Loucy (cell line): ENCODE data around the gene MTMR10.

Experiments used
- H2AFZ ChIP-seq: fragments of 200-600 bp; sonication (generic); 2 replicates; pipeline ENCODE4 v1.6.0; 2016; ENCODE audit warnings: antibody characterized with exemption, mild to moderate bottlenecking, low read length, moderate library complexity
- H3F3A ChIP-seq: fragments of 200-600 bp; 2 replicates; pipeline ENCODE4 v1.6.0; 2016; ENCODE audit warnings: antibody characterized with exemption, low read depth, mild to moderate bottlenecking
- H3K27me3 ChIP-seq: fragments of 200-600 bp; sonication (generic); 2 replicates; pipeline ENCODE4 v1.6.1; 2014; ENCODE audit warnings: low read length, mild to moderate bottlenecking; ENCODE audit not compliant: insufficient read depth, poor library complexity, severe bottlenecking
- H3K36me3 ChIP-seq: fragments of 200-600 bp; sonication (generic); 2 replicates; pipeline ENCODE4 v1.6.1; 2016; ENCODE audit warnings: low read length; ENCODE audit not compliant: insufficient read depth
- H3K4me1 ChIP-seq: fragments of 200-600 bp; sonication (generic); 2 replicates; pipeline ENCODE4 v1.5.1; 2014; ENCODE audit warnings: low read length, mild to moderate bottlenecking; ENCODE audit not compliant: insufficient read depth, poor library complexity, severe bottlenecking
- H3K4me2 ChIP-seq: fragments of 200-600 bp; sonication (generic); 2 replicates; pipeline ENCODE4 v1.6.0; 2014; ENCODE audit warnings: antibody characterized with exemption, low read length, low read depth, mild to moderate bottlenecking; ENCODE audit not compliant: poor library complexity, severe bottlenecking
- H3K4me3 ChIP-seq: fragments of 200-600 bp; sonication (generic); 2 replicates; pipeline ENCODE4 v1.5.1; 2014; ENCODE audit warnings: low read length, mild to moderate bottlenecking, mixed read lengths; ENCODE audit not compliant: poor library complexity, severe bottlenecking
- H3K79me2 ChIP-seq: fragments of 200-600 bp; sonication (generic); 2 replicates; pipeline ENCODE4 v1.6.1; 2014; ENCODE audit warnings: low read length; ENCODE audit not compliant: insufficient read depth
- H3K9ac ChIP-seq: fragments of 200-600 bp; sonication (generic); 2 replicates; pipeline ENCODE4 v1.6.0; 2014; ENCODE audit warnings: mild to moderate bottlenecking, low read depth, low read length, moderate library complexity; ENCODE audit not compliant: poor library complexity, severe bottlenecking
- H3K9me2 ChIP-seq: fragments of 200-600 bp; sonication (generic); replicated peaks from 2 replicates; pipeline ENCODE4 v1.6.1; 2016; ENCODE audit warnings: low read depth, low read length, mixed read lengths
- H3K9me3 ChIP-seq: fragments of 200-600 bp; sonication (generic); 2 replicates; pipeline ENCODE4 v1.6.1; 2014; ENCODE audit warnings: mild to moderate bottlenecking, antibody characterized with exemption, low read length, low read depth; ENCODE audit not compliant: insufficient read depth
- H4K20me1 ChIP-seq: fragments of 200-600 bp; sonication (generic); 2 replicates; pipeline ENCODE4 v1.6.0; 2014; ENCODE audit warnings: antibody characterized with exemption, low read length, mild to moderate bottlenecking; ENCODE audit not compliant: insufficient read depth, poor library complexity, severe bottlenecking
- EZH2phosphoT487 ChIP-seq: fragments of 200-600 bp; IDR thresholded peaks from 2 replicates; pipeline ENCODE4 v1.6.1; 2018; ENCODE audit warnings: antibody characterized with exemption, mild to moderate bottlenecking, moderate library complexity, borderline replicate concordance
- TF ChIP-seq, protein P1 (sequence below): fragments of 200-600 bp; sonication (generic); conservative IDR thresholded peaks from 2 replicates; pipeline ENCODE4 v1.5.1; 2014; ENCODE audit warnings: mild to moderate bottlenecking, antibody characterized with exemption, low read length

Gene MTMR10, protein sequence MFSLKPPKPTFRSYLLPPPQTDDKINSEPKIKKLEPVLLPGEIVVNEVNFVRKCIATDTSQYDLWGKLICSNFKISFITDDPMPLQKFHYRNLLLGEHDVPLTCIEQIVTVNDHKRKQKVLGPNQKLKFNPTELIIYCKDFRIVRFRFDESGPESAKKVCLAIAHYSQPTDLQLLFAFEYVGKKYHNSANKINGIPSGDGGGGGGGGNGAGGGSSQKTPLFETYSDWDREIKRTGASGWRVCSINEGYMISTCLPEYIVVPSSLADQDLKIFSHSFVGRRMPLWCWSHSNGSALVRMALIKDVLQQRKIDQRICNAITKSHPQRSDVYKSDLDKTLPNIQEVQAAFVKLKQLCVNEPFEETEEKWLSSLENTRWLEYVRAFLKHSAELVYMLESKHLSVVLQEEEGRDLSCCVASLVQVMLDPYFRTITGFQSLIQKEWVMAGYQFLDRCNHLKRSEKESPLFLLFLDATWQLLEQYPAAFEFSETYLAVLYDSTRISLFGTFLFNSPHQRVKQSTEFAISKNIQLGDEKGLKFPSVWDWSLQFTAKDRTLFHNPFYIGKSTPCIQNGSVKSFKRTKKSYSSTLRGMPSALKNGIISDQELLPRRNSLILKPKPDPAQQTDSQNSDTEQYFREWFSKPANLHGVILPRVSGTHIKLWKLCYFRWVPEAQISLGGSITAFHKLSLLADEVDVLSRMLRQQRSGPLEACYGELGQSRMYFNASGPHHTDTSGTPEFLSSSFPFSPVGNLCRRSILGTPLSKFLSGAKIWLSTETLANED

DNA sequence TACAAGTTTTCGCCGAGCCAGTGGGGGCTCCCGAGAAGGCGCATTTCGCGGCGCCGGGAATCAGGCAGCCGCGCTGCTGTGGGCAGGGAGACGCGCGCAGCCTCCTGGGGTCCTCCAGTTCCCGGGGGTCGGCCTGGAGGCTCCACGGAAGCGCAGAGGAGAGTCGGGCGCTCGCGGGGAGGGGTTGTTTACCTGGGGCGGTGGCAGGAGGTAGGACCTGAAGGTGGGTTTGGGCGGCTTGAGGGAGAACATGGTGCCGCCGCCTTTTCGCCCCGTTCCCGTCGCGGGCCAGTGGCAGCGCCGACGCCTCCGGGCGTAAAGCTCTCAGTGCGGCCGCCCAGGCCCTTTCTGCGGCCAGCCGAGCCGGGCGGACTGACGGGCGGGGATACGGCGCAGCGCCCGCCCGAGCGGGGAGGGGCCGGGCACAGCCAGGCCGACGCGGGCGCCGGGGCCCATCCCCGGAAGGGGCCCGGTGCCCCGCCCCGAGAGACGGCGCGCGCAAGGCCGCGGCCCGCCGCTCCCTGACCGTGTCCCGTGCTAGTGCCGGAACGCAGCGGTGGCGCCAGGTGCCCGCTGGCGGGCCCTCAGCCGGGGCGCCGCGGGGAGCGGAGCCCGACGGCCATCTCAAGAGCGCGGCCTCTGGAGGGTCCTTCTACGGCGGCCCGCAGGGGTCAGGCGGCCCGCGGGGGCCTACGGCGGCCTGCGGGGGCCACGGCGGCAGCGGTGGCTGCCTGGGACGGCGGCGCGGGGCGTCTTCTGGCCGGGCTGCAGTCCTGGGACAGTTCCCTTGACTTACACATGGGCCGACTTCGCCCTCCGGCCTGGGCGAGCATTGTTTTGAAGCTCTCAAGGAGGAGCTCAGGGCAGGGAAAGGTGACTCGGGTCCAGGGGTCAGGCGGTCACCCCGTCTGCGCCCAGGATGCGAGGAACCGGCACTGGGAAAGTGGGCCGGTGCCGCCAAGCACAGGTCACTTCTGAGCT lies at the start of gene MTMR10:
Gene MTMR10, minus strand, starts transcription at position 374 of the 981 bp plus-strand sequence. Its CDS starts 122 bp downstream, at position 252.
- Histone ChIP-seq H3F3A (no peaks in the 10 kb centered on the region), H3K27me3 (no peaks in the 10 kb centered on the region), H2AFZ (peak within 1 kb of the TSS; percentile 89), H3K9ac (peak within 1 kb of the TSS; percentile 90), H3K9me3 (no peaks in the 10 kb centered on the region), H3K4me2 (peak within 1 kb of the TSS; percentile 92), H3K4me1 (peaks cover 58% of the 10 kb centered on the region), H3K79me2 (peaks cover 46% of the 10 kb centered on the region), H3K9me2 (no peaks in the 10 kb centered on the region), H3K4me3 (peak within 1 kb of the TSS; percentile 86), H3K36me3 (peaks cover 2% of the 10 kb centered on the region; the same call in 1 of the 2 replicates), H4K20me1 (peaks cover 16% of the 10 kb centered on the region)
- TF ChIP-seq EZH2phosphoT487, result no peak
- TF ChIP-seq, protein P1, sequence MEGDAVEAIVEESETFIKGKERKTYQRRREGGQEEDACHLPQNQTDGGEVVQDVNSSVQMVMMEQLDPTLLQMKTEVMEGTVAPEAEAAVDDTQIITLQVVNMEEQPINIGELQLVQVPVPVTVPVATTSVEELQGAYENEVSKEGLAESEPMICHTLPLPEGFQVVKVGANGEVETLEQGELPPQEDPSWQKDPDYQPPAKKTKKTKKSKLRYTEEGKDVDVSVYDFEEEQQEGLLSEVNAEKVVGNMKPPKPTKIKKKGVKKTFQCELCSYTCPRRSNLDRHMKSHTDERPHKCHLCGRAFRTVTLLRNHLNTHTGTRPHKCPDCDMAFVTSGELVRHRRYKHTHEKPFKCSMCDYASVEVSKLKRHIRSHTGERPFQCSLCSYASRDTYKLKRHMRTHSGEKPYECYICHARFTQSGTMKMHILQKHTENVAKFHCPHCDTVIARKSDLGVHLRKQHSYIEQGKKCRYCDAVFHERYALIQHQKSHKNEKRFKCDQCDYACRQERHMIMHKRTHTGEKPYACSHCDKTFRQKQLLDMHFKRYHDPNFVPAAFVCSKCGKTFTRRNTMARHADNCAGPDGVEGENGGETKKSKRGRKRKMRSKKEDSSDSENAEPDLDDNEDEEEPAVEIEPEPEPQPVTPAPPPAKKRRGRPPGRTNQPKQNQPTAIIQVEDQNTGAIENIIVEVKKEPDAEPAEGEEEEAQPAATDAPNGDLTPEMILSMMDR, result no peak

DNA sequence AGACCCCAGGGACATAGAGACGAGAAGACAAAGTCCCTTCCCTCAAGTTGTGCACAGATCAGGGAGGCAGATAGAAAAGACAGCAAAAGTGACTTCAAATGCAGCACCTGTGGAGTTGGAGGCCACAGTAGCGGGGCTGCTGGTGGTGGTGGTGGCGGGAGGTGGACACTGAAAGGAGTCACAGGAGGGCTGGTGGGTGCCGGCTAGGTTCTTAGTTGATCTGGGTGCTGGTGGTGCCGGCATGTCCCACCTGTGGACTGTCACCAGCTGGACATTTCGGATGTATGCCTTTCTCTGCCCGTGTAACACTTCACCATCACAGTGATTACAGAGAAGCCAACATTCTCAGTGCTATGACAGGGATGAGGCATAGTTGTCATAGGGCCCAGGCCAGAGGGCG lies 49.2 kb upstream of the MTMR10 start:
- H3K4me2 ChIP-seq, result no peak overlapping the region
- TF ChIP-seq EZH2phosphoT487, result no peak
- TF ChIP-seq, protein P1, result no peak
- H3K9me3 ChIP-seq, result no peaks in the 10 kb centered on the region
- no peak overlapping the region for H3K4me3 ChIP-seq
- no peaks in the 10 kb centered on the region for H3K4me1 ChIP-seq
- H3K79me2 ChIP-seq, result no peaks in the 10 kb centered on the region
- no peak overlapping the region for H2AFZ ChIP-seq
- no peaks in the 10 kb centered on the region for H3K9me2 ChIP-seq
- H3K27me3 ChIP-seq, result no peaks in the 10 kb centered on the region
- H4K20me1 ChIP-seq, result no peaks in the 10 kb centered on the region
- H3F3A ChIP-seq, result no peaks in the 10 kb centered on the region
- no peaks in the 10 kb centered on the region for H3K36me3 ChIP-seq
- H3K9ac ChIP-seq, result no peak overlapping the region

DNA sequence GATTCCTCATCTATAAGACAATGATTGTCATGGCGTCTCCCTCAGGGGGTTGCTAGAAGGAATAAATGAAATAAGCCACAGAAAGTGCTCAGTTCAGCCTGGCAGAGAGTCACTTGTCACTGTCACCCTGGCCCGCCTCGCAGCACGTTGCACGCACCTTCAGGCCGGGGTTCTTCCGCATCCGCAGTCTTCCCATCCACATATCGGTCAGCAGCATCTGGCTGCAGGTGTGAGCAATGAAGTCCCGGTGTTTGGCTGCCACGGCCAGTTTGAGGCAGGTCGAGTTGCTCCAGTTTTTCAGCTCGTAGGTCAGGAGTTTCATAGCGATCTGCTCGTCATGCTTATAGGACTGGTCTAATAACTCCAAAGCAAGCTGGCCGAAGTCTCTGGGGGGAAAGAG lies 48.5 kb upstream of the MTMR10 start:
- Histone ChIP-seq H2AFZ (no peak overlapping the region), H3K9ac (no peak overlapping the region), H3K79me2 (no peaks in the 10 kb centered on the region), H3K4me3 (no peak overlapping the region), H3K36me3 (no peaks in the 10 kb centered on the region), H3K27me3 (no peaks in the 10 kb centered on the region), H3F3A (no peaks in the 10 kb centered on the region), H3K9me2 (no peaks in the 10 kb centered on the region), H3K9me3 (no peaks in the 10 kb centered on the region), H4K20me1 (no peaks in the 10 kb centered on the region), H3K4me1 (no peaks in the 10 kb centered on the region), H3K4me2 (no peak overlapping the region)
- TF ChIP-seq, protein P1, result no peak
- no peak for TF ChIP-seq EZH2phosphoT487
